Endothelial cell of umbilical vein (primary cell): Measurements from ENCODE around the gene DNAI1. TPM values are rescaled to one million over a fixed set of nuclear protein-coding genes. Genes with fewer than 3 reads are reported as not detected.

ENCODE experiments used
- BruUV-seq: library from RNA; stranded (reverse); fragments of 400-500 nt; replicated peaks from 2 replicates; lab custom pipeline; 2021; lab: Mats Ljungman, UMichigan
- CTCF ChIA-PET: fragments of 300-600, 350-600 bp; sonication (Branson Sonifier 250); formaldehyde crosslinking; loops from one replicate; lab custom pipeline; 2021; ENCODE audit warnings: antibody characterized with exemption, inconsistent platforms; lab: Charles Lee
- POLR2A ChIA-PET: fragments of 300-600, 350-600 bp; sonication (Branson Sonifier 250); formaldehyde crosslinking; loops from one replicate; lab custom pipeline; 2021; ENCODE audit warnings: antibody characterized with exemption, inconsistent platforms; lab: Charles Lee
- DNase-seq: peaks from one replicate; pipeline ENCODE4 v3.0.0-alpha.2; 2011; ENCODE audit warnings: low read depth, low spot score
- FAIRE-seq: peaks from 2 replicates; lab custom pipeline; 2011; peaks lifted over from hg19 to GRCh38; lab: Jason Lieb, UNC
- H2AFZ ChIP-seq: 2 replicates; pipeline ENCODE4 v1.6.0; 2012; ENCODE audit warnings: low read depth, low read length, control low read depth, inconsistent platforms
- H3K27ac ChIP-seq: 2 replicates; pipeline ENCODE4 v1.5.1; 2011; ENCODE audit warnings: low read depth, mild to moderate bottlenecking, control low read depth, low read length, moderate library complexity; ENCODE audit not compliant: insufficient read depth
- H3K27me3 ChIP-seq, 2 experiments: 2 replicates each; pipeline versions ENCODE4 v1.6.0 to v1.6.1; 2011; ENCODE audit warnings: low read length in 2 of 2, mixed read lengths in 1 of 2; ENCODE audit not compliant: control insufficient read depth in 2 of 2, insufficient read depth in 2 of 2
- H3K36me3 ChIP-seq, 2 experiments: 2 replicates in 1 of 2; 3 replicates in 1 of 2; pipeline ENCODE4 v1.5.1; 2011; ENCODE audit warnings: low read length in 2 of 2, mild to moderate bottlenecking in 1 of 2, moderate library complexity in 1 of 2; ENCODE audit not compliant: control insufficient read depth in 2 of 2, insufficient read depth in 2 of 2; ENCODE audit errors: extremely low read depth in 1 of 2
- H3K4me1 ChIP-seq: 3 replicates; pipeline ENCODE4 v1.5.1; 2011; ENCODE audit warnings: mild to moderate bottlenecking, low read length; ENCODE audit not compliant: control insufficient read depth, insufficient read depth; ENCODE audit errors: extremely low read depth
- H3K4me2 ChIP-seq: 2 replicates; pipeline ENCODE4 v1.6.1; 2011; ENCODE audit warnings: low read length, control low read depth, mixed read lengths; ENCODE audit not compliant: insufficient read depth
- H3K4me3 ChIP-seq, 3 experiments: fragments of 200-600 bp in 1 of 3; sonication (generic), shearing (Covaris generic) in 1 of 3; replicated peaks in 1 of 3; 2 replicates each; pipeline ENCODE4 v1.5.1; 2011 to 2016; ENCODE audit warnings: control low read depth in 3 of 3, low read length in 3 of 3, mild to moderate bottlenecking in 2 of 3, inconsistent platforms in 1 of 3, low read depth in 1 of 3, moderate library complexity in 1 of 3; ENCODE audit not compliant: insufficient read depth in 1 of 3
- H3K79me2 ChIP-seq: 2 replicates; pipeline ENCODE4 v1.6.0; 2012; ENCODE audit warnings: low read length, inconsistent platforms; ENCODE audit not compliant: control insufficient read depth, insufficient read depth
- H3K9ac ChIP-seq: replicated peaks from 2 replicates; pipeline ENCODE3; 2011; ENCODE audit warnings: low read length, control low read depth; ENCODE audit not compliant: insufficient read depth; ENCODE audit errors: extremely low read depth
- H3K9me1 ChIP-seq: replicated peaks from 3 replicates; pipeline ENCODE4 v1.6.0; 2011; ENCODE audit warnings: mild to moderate bottlenecking, low read length; ENCODE audit not compliant: control insufficient read depth, insufficient read depth; ENCODE audit errors: extremely low read depth
- H3K9me3 ChIP-seq: replicated peaks from 2 replicates; pipeline ENCODE4 v1.5.1; 2012; ENCODE audit warnings: low read length, inconsistent platforms; ENCODE audit not compliant: control insufficient read depth, insufficient read depth
- H4K20me1 ChIP-seq: replicated peaks from 2 replicates; pipeline ENCODE3; 2011; ENCODE audit warnings: mild to moderate bottlenecking, low read length; ENCODE audit not compliant: control insufficient read depth, insufficient read depth; ENCODE audit errors: extremely low read depth
- CTCF ChIP-seq, 2 donors: IDR thresholded peaks; 1 replicate in 1 of 2; 2 replicates in 1 of 2; pipeline ENCODE4 v1.5.1; 2011; ENCODE audit warnings: low read length in 2 of 2, mild to moderate bottlenecking in 2 of 2, moderate library complexity in 2 of 2, control low read depth in 1 of 2, inconsistent platforms in 1 of 2, low read depth in 1 of 2; ENCODE audit not compliant: insufficient read depth in 1 of 2; ENCODE audit errors: extremely low read depth in 1 of 2
- EZH2 ChIP-seq: IDR thresholded peaks from 2 replicates; pipeline ENCODE4 v1.6.1; 2012; ENCODE audit warnings: borderline replicate concordance, low read depth, mild to moderate bottlenecking, moderate library complexity, low read length, inconsistent platforms; ENCODE audit not compliant: severe bottlenecking
- FOS ChIP-seq: IDR thresholded peaks from 2 replicates; pipeline ENCODE4 v1.6.1; 2011; ENCODE audit warnings: mild to moderate bottlenecking, low read length, moderate library complexity, borderline replicate concordance; ENCODE audit not compliant: insufficient read depth
- GATA2 ChIP-seq: IDR thresholded peaks from 2 replicates; pipeline ENCODE4 v1.7.0; 2011; ENCODE audit warnings: low read depth, mild to moderate bottlenecking, moderate library complexity, mixed read lengths, low read length; ENCODE audit not compliant: insufficient read length, insufficient read depth
- JUN ChIP-seq: IDR thresholded peaks from 2 replicates; pipeline ENCODE4 v1.6.1; 2011; ENCODE audit warnings: borderline replicate concordance, low read depth; ENCODE audit not compliant: insufficient read length, insufficient read depth
- MYC ChIP-seq: IDR thresholded peaks from one replicate; pipeline ENCODE4 v1.6.1; 2011; ENCODE audit warnings: mild to moderate bottlenecking, low read depth, low read length
- POLR2A ChIP-seq: IDR thresholded peaks from 2 replicates; pipeline ENCODE4 v1.6.1; 2012; ENCODE audit warnings: low read depth, mild to moderate bottlenecking, control low read depth, low read length
- POLR2AphosphoS5 ChIP-seq: IDR thresholded peaks from 2 replicates; pipeline ENCODE4 v1.6.1; 2012; ENCODE audit warnings: low read depth, mild to moderate bottlenecking, control low read depth, low read length, moderate library complexity; ENCODE audit not compliant: insufficient read depth
- dilution Hi-C: fragments of 300-500 bp; cut with MboI; formaldehyde crosslinking; loops from one replicate; pipeline ENCODE4 v1.15.0; 2019; ENCODE audit warnings: low sequenced_read_pairs; ENCODE audit not compliant: extremely low pct_ligation_motif_present
- intact Hi-C: fragments of 100-400 bp; cut with micrococcal nuclease; formaldehyde crosslinking; loops from one replicate; pipeline ENCODE4 v1.10.0; 2022
- polyA plus RNA-seq, 4 experiments: library from polyadenylated mRNA; depleted of rRNA in 3 of 4; stranded (reverse) in 3 of 4; unstranded in 1 of 4; fragments of >200 nt; gene quantifications; 2 replicates each; pipeline versions ENCODE4 v1.2.1 to v1.2.3, GENCODE V29; 2011 to 2012; ENCODE audit warnings: missing spikeins in 1 of 4
- total RNA-seq: library from RNA; stranded (reverse); gene quantifications from 2 replicates; pipeline ENCODE4 v1.2.3, GENCODE V29; 2021
- TF ChIP-seq, protein P1 (sequence below): IDR thresholded peaks from 2 replicates; pipeline ENCODE4 v1.6.1; 2011; ENCODE audit not compliant: insufficient read depth, insufficient read length

DNAI1 gene
- total and polyA plus RNA-seq, 2 donors (not counting 3 experiments of a cell fraction or from before 2014, with no cell fraction given): not detected

- Histone ChIP-seq H4K20me1 (no peaks in the 10 kb centered on the region), H3K9ac (no peak overlapping the region), H3K4me1 (no peaks in the 10 kb centered on the region), H3K9me1 (no peaks in the 10 kb centered on the region), H3K4me2 (no peak overlapping the region), H3K27me3 (peaks cover 12 to 23% of the 10 kb centered on the region in 2 experiments), H3K9me3 (no peaks in the 10 kb centered on the region), H3K36me3 (no peaks in the 10 kb centered on the region), H2AFZ (no peak overlapping the region), H3K27ac (no peak overlapping the region), H3K79me2 (no peaks in the 10 kb centered on the region), H3K4me3 (no peak overlapping the region)
- no TSS peak for BruUV-seq
- TF ChIP-seq POLR2A: no peak
- TF ChIP-seq JUN: no peak
- TF ChIP-seq MYC: no peak
- TF ChIP-seq GATA2: no peak
- no peak for FAIRE-seq
- intact Hi-C loops (no loop called here), dilution Hi-C loops (no loop called here)
- ChIA-PET POLR2A (no interaction called here), CTCF (interaction anchor here (1.0 to 2.9 kb wide), 3 partner anchors 21 to 161 kb away, joined by 3 to 26 read pairs (median 5); no protein-coding TSS in a partner anchor)
- DNase-seq: no peak
Observed at GRCh38 chr9:34564617-34565016, 106.0 kb downstream of the DNAI1 start.

DNA sequence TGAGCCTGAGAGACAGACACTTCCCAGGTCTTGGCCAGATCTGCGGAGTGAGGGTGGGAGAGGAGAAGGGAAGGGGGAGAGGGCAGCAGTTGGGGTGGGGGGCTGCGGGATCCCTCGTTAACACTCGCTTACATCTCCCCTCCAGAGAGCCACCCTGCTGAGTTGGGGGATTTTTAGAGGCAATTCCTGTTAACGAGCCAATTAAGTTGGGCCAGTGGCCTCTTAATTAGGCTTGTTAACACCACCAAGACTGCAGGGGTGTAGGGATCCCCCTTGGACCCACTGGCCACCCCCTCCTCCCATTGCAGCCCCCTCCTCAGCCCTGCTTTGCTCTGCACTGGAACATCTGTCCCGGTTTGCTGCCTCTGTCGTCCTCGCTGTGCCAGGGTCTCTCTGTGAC is 107.3 kb downstream of the DNAI1 start:
- CTCF ChIA-PET: interaction anchor here (1.1 to 1.6 kb wide), 2 partner anchors 18 to 26 kb away, joined by 3 to 5 read pairs; no protein-coding TSS in a partner anchor
- Histone ChIP-seq H3K4me1 (no peaks in the 10 kb centered on the region), H3K4me2 (no peak overlapping the region), H3K79me2 (no peaks in the 10 kb centered on the region), H3K9me3 (no peaks in the 10 kb centered on the region), H3K27ac (no peak overlapping the region), H2AFZ (no peak overlapping the region), H3K36me3 (no peaks in the 10 kb centered on the region), H3K4me3 (no peak overlapping the region), H4K20me1 (no peaks in the 10 kb centered on the region), H3K27me3 (peaks cover 3 to 14% of the 10 kb centered on the region in 2 experiments), H3K9me1 (no peaks in the 10 kb centered on the region), H3K9ac (no peak overlapping the region)
- intact Hi-C loops (no loop called here), dilution Hi-C loops (no loop called here)
- TF ChIP-seq MYC (no peak), POLR2AphosphoS5 (no peak), GATA2 (no peak), EZH2 (no peak), JUN (no peak), CTCF (IDR thresholded peaks at IDR 0.05; ENCODE audit: extremely low read depth in 1 of 2, insufficient read depth in 1 of 2, low read depth in 1 of 2, low read length in 2 of 2) (no peak), FOS (no peak), POLR2A (no peak)
- TF ChIP-seq, protein P1, sequence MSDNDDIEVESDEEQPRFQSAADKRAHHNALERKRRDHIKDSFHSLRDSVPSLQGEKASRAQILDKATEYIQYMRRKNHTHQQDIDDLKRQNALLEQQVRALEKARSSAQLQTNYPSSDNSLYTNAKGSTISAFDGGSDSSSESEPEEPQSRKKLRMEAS: no peak
- BruUV-seq: no TSS peak
- POLR2A ChIA-PET: no interaction called here
- DNase-seq (no peak), FAIRE-seq (no peak)
